ENCODE results near the gene CLDN9.

The CLDN9 gene

DNA sequence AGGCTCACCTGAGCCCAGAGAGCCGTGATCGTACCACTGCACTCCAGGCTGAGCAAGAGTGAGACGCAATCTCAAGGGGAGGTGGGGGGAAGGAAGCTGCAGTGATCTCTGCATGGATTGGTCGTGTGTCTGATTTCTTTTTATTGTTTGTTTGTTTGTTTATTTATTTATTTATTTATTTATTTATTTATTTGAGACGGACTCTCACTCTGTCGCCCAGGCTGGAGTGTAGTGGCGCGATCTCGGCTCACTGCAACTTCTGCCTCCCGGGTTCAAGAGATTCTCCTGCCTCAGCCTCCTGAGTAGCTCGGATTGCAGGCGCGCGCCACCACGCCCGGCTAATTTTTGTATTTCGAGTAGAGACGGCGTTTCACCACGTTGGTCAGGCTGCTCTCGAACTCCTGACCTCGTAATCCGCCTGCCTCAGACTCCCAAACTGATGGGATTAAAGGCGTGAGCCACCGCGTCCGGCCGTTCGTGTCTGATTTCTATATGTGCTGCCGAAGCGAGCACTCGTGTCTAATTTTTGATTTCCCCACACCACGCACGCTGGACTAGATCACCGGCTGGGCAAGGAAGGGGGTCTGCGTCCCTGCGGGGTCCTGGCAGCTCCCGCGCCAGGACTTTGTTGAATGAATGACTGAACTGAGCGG lies 7.0 kb downstream of the CLDN9 start:
- Histone ChIP-seq H3K27ac (ENCODE audit: extremely low read depth, low read depth, low read length) (no peak overlapping the region), H3K36me3 (ENCODE audit: control insufficient read depth in 2 of 2, insufficient read depth in 1 of 2, low read length in 2 of 2) (no peaks in the 10 kb centered on the region), H3K9me3 (ENCODE audit: control insufficient read depth, insufficient read depth, low read depth, low read length) (no peaks in the 10 kb centered on the region), H3K4me1 (ENCODE audit: control insufficient read depth, insufficient read depth, low read length) (peaks cover 21% of the 10 kb centered on the region), H3K4me3 (ENCODE audit: low read depth, low read length) (peak overlapping the region; percentile 33)
- ChIA-PET CTCF (interaction anchor here (0.9 to 4.1 kb wide), 9 partner anchors 8 to 68 kb away, joined by 3 to 41 read pairs (median 4); no protein-coding TSS in a partner anchor), POLR2A (interaction anchor here (0.5 to 11.9 kb wide), 19 partner anchors 8 to 1055 kb away, joined by 3 to 247 read pairs (median 6); partner anchors contain the start of genes FLYWCH1, KREMEN2, PAQR4 and PKMYT1)
- TF ChIP-seq OVOL3 (tag by site-specific recombination; IDR thresholded peaks at IDR 0.05): 0 out of 2 replicates have a peak, but pooled peaks have one; percentile 30
- no peak for TF ChIP-seq ZFP41 (tag by site-specific recombination; IDR thresholded peaks at IDR 0.05; ENCODE audit: borderline replicate concordance)
- 0 out of 2 replicates have a peak, but pooled peaks have one; percentile 17 for TF ChIP-seq ZFP3 (tag by site-specific recombination; IDR thresholded peaks at IDR 0.05; ENCODE audit: low read depth)
- 0 out of 2 replicates have a peak, but pooled peaks have one; percentile 61 for TF ChIP-seq RBAK (tag by site-specific recombination; IDR thresholded peaks at IDR 0.05)
- 0 out of 2 replicates have a peak, but pooled peaks have one; percentile 31 for TF ChIP-seq ZNF391 (tag by site-specific recombination; IDR thresholded peaks at IDR 0.05; ENCODE audit: borderline replicate concordance, low read depth)
- TF ChIP-seq, protein P1, sequence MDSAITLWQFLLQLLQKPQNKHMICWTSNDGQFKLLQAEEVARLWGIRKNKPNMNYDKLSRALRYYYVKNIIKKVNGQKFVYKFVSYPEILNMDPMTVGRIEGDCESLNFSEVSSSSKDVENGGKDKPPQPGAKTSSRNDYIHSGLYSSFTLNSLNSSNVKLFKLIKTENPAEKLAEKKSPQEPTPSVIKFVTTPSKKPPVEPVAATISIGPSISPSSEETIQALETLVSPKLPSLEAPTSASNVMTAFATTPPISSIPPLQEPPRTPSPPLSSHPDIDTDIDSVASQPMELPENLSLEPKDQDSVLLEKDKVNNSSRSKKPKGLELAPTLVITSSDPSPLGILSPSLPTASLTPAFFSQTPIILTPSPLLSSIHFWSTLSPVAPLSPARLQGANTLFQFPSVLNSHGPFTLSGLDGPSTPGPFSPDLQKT (IDR thresholded peaks at IDR 0.05; ENCODE audit: borderline replicate concordance, low read depth, low read length): no peak
- TF ChIP-seq, protein P2, sequence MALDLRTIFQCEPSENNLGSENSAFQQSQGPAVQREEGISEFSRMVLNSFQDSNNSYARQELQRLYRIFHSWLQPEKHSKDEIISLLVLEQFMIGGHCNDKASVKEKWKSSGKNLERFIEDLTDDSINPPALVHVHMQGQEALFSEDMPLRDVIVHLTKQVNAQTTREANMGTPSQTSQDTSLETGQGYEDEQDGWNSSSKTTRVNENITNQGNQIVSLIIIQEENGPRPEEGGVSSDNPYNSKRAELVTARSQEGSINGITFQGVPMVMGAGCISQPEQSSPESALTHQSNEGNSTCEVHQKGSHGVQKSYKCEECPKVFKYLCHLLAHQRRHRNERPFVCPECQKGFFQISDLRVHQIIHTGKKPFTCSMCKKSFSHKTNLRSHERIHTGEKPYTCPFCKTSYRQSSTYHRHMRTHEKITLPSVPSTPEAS (tag by site-specific recombination; IDR thresholded peaks at IDR 0.05): no peak
- TF ChIP-seq ZNF335 (tag by site-specific recombination; conservative IDR thresholded peaks at IDR 0.05): peak; percentile 99
- peak; percentile 6; the same call in 1 of the 2 replicates for TF ChIP-seq ZNF121 (tag by site-specific recombination; IDR thresholded peaks at IDR 0.05)
- TF ChIP-seq BCL11A (tag by site-specific recombination; IDR thresholded peaks at IDR 0.05; ENCODE audit: low read depth): no peak
- TF ChIP-seq ZNF623 (tag by site-specific recombination; IDR thresholded peaks at IDR 0.05): peak; percentile 78
- TF ChIP-seq, protein P3, sequence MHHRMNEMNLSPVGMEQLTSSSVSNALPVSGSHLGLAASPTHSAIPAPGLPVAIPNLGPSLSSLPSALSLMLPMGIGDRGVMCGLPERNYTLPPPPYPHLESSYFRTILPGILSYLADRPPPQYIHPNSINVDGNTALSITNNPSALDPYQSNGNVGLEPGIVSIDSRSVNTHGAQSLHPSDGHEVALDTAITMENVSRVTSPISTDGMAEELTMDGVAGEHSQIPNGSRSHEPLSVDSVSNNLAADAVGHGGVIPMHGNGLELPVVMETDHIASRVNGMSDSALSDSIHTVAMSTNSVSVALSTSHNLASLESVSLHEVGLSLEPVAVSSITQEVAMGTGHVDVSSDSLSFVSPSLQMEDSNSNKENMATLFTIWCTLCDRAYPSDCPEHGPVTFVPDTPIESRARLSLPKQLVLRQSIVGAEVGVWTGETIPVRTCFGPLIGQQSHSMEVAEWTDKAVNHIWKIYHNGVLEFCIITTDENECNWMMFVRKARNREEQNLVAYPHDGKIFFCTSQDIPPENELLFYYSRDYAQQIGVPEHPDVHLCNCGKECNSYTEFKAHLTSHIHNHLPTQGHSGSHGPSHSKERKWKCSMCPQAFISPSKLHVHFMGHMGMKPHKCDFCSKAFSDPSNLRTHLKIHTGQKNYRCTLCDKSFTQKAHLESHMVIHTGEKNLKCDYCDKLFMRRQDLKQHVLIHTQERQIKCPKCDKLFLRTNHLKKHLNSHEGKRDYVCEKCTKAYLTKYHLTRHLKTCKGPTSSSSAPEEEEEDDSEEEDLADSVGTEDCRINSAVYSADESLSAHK (tag by site-specific recombination; IDR thresholded peaks at IDR 0.05): no peak
- peak; percentile 91 for TF ChIP-seq ZNF433 (tag by site-specific recombination; IDR thresholded peaks at IDR 0.05; ENCODE audit: low read depth)
- 0 out of 2 replicates have a peak, but pooled peaks have one; percentile 17 for TF ChIP-seq ZNF138 (tag by site-specific recombination; IDR thresholded peaks at IDR 0.05; ENCODE audit: borderline replicate concordance)
- TF ChIP-seq ZNF501 (tag by site-specific recombination; IDR thresholded peaks at IDR 0.05): 0 out of 2 replicates have a peak, but pooled peaks have one; percentile 34
- TF ChIP-seq, protein P4, sequence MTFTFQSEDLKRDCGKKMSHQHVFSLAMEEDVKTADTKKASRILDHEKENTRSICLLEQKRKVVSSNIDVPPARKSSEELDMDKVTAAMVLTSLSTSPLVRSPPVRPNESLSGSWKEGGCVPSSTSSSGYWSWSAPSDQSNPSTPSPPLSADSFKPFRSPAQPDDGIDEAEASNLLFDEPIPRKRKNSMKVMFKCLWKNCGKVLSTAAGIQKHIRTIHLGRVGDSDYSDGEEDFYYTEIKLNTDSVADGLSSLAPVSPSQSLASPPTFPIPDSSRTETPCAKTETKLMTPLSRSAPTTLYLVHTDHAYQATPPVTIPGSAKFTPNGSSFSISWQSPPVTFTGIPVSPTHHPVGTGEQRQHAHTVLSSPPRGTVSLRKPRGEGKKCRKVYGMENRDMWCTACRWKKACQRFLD (tag by site-specific recombination; IDR thresholded peaks at IDR 0.05): 0 out of 2 replicates have a peak, but pooled peaks have one; percentile 52
- TF ChIP-seq ZFP69B (tag by site-specific recombination; IDR thresholded peaks at IDR 0.05): no peak
- peak; percentile 73 for TF ChIP-seq ZIC2 (tag by site-specific recombination; IDR thresholded peaks at IDR 0.05)
- TF ChIP-seq ZNF747 (tag by site-specific recombination; IDR thresholded peaks at IDR 0.05): no peak
- peak; percentile 89; the same call in 1 of the 2 replicates for TF ChIP-seq ZNF514 (tag by site-specific recombination; IDR thresholded peaks at IDR 0.05)
- peak; percentile 70; the same call in 1 of the 2 replicates for TF ChIP-seq ZNF664 (tag by site-specific recombination; IDR thresholded peaks at IDR 0.05)
- peak; percentile 14 for TF ChIP-seq ZEB2 (tag by site-specific recombination; IDR thresholded peaks at IDR 0.05)
- TF ChIP-seq SP3 (tag by site-specific recombination; IDR thresholded peaks at IDR 0.05): peak; percentile 22; the same call in 1 of the 2 replicates
- TF ChIP-seq ZNF416 (tag by site-specific recombination; IDR thresholded peaks at IDR 0.05): no peak
- peak; percentile 94 for TF ChIP-seq ZNF266 (tag by site-specific recombination; IDR thresholded peaks at IDR 0.05; ENCODE audit: low read depth)
- peak; percentile 34; the same call in 1 of the 2 replicates for TF ChIP-seq KLF7 (tag by site-specific recombination; IDR thresholded peaks at IDR 0.05; ENCODE audit: borderline replicate concordance)
- TF ChIP-seq, protein P5, sequence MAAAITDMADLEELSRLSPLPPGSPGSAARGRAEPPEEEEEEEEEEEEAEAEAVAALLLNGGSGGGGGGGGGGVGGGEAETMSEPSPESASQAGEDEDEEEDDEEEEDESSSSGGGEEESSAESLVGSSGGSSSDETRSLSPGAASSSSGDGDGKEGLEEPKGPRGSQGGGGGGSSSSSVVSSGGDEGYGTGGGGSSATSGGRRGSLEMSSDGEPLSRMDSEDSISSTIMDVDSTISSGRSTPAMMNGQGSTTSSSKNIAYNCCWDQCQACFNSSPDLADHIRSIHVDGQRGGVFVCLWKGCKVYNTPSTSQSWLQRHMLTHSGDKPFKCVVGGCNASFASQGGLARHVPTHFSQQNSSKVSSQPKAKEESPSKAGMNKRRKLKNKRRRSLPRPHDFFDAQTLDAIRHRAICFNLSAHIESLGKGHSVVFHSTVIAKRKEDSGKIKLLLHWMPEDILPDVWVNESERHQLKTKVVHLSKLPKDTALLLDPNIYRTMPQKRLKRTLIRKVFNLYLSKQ (tag by site-specific recombination; IDR thresholded peaks at IDR 0.05; ENCODE audit: borderline replicate concordance): peak; percentile 51; the same call in 1 of the 2 replicates

Measured in HEK293 (cell line).